ENCODE data around the gene RTN4R. TPM values are rescaled to one million over a fixed set of nuclear protein-coding genes. Genes with fewer than 3 reads are reported as not detected.

Gene RTN4R
- total RNA-seq, 1 experiment from 2014 or later, result 12.2 TPM

DNA sequence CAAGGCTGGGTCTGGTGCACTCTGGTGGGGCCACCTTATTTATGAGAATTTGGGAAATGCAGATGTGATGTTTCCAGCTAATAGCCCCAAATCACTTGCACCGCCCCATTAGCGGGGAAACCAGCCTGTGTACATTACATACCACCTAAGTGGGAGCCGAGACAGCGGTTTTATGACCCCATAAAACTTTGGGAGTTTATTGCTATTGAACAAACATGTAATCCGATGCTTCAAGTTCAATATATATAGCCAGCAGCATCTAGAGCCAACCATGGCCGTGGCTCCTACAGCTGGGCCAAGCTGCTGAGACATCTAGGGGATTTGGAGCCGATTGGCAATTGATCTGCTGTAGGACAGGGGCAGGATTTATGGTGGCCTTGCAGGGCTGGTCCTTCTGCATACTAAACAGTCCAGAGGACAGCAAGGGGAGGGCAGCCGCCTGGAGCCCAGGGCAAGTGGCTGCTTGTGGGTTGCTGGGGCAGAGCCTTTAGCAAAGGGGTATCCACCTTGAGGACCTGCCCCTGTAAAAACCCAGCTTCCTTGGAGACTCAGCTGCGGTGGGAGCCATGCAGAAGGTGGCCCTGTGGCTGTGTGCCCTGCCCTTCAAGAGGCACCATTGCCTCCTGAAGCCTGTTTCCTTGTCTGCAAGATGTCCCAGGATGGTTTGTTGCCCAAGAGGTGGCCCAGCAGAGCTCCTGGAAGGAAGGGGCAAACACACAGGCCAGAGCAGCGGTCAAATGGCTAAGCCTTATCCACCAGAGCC lies 69.4 kb downstream of the RTN4R start:
- Histone ChIP-seq H3K36me3 (ENCODE audit: low read depth, low read length) (no peaks in the 10 kb centered on the region), H3K4me2 (ENCODE audit: low read length) (no peak overlapping the region), H3K27me3 (ENCODE audit: low read length) (peaks cover 12% of the 10 kb centered on the region; the same call in 1 of the 2 replicates), H3K4me1 (ENCODE audit: insufficient read depth, low read length) (peaks cover 4% of the 10 kb centered on the region; the same call in 1 of the 2 replicates), H3K9me2 (replicated peaks; ENCODE audit: low read length) (no peaks in the 10 kb centered on the region), H2AFZ (ENCODE audit: low read length) (no peak overlapping the region), H3K79me2 (ENCODE audit: low read length) (no peaks in the 10 kb centered on the region), H3K4me3 (ENCODE audit: low read length) (no peak overlapping the region), H3K27ac (ENCODE audit: low read length) (no peak overlapping the region), H3F3A (ENCODE audit: low read length, unreplicated experiment) (no peaks in the 10 kb centered on the region), H4K20me1 (ENCODE audit: low read length) (no peaks in the 10 kb centered on the region), H3K9ac (ENCODE audit: low read length) (no peak overlapping the region), H3K9me3 (ENCODE audit: low read length) (no peaks in the 10 kb centered on the region)
- ChIA-PET POLR2A (ENCODE audit: unreplicated experiment) (no interaction called here), CTCF (no interaction called here)
- intact Hi-C loops (cut with micrococcal nuclease), result no loop called here
- peak; percentile 40 for DNase-seq
- ATAC-seq, result peak; percentile 76
- BruUV-seq (replicated peaks), result no TSS peak
- TF ChIP-seq CTCF (conservative IDR thresholded peaks at IDR 0.05; ENCODE audit: low read depth, low read length) (no peak), EZH2phosphoT487 (IDR thresholded peaks at IDR 0.05; ENCODE audit: borderline replicate concordance, low read length) (no peak), EZH2 (IDR thresholded peaks at IDR 0.05; ENCODE audit: low read length, unreplicated experiment) (no peak)

- Histone ChIP-seq H3K9me3 (ENCODE audit: low read length) (no peaks in the 10 kb centered on the region), H3F3A (ENCODE audit: low read length, unreplicated experiment) (no peaks in the 10 kb centered on the region), H3K4me2 (ENCODE audit: low read length) (no peak overlapping the region), H3K27me3 (ENCODE audit: low read length) (peaks cover 12% of the 10 kb centered on the region; the same call in 1 of the 2 replicates), H4K20me1 (ENCODE audit: low read length) (no peaks in the 10 kb centered on the region), H3K79me2 (ENCODE audit: low read length) (no peaks in the 10 kb centered on the region), H3K9me2 (replicated peaks; ENCODE audit: low read length) (no peaks in the 10 kb centered on the region), H3K27ac (ENCODE audit: low read length) (no peak overlapping the region), H3K36me3 (ENCODE audit: low read depth, low read length) (no peaks in the 10 kb centered on the region), H3K9ac (ENCODE audit: low read length) (no peak overlapping the region), H3K4me3 (ENCODE audit: low read length) (no peak overlapping the region), H2AFZ (ENCODE audit: low read length) (no peak overlapping the region), H3K4me1 (ENCODE audit: insufficient read depth, low read length) (no peaks in the 10 kb centered on the region; the same call in 1 of the 2 replicates)
- ATAC-seq (no peak), DNase-seq (no peak)
- no TSS peak for BruUV-seq (replicated peaks)
- TF ChIP-seq EZH2 (IDR thresholded peaks at IDR 0.05; ENCODE audit: low read length, unreplicated experiment) (no peak), EZH2phosphoT487 (IDR thresholded peaks at IDR 0.05; ENCODE audit: borderline replicate concordance, low read length) (no peak), CTCF (conservative IDR thresholded peaks at IDR 0.05; ENCODE audit: low read depth, low read length) (no peak)
- ChIA-PET CTCF (no interaction called here), POLR2A (ENCODE audit: unreplicated experiment) (interaction anchor here (0.6 to 0.7 kb wide), 2 partner anchors 11 to 664 kb away, joined by 3 to 7 read pairs; no protein-coding TSS in a partner anchor)
- intact Hi-C loops (cut with micrococcal nuclease), result no loop called here
Observed at GRCh38 chr22:20197407-20198030, 70.6 kb downstream of the RTN4R start.

Measured in PC-3 (cell line).